B cell (primary cell): Measurements from ENCODE around the gene ENTHD1. TPM values are rescaled to one million over a fixed set of nuclear protein-coding genes. Genes with fewer than 3 reads are reported as not detected.

ENCODE experiments used
- ATAC-seq: fragments of 200-7000 bp; cut with Tn5 transposase; one replicate; pipeline ENCODE4 v1.10.0; 2021; ENCODE audit warnings: low read depth, mild to moderate bottlenecking, moderate number of reproducible peaks, moderate library complexity
- CTCF ChIA-PET: fragments of 350-600 bp; sonication (Branson Sonifier 250); formaldehyde crosslinking; loops from one replicate; lab custom pipeline; 2021; ENCODE audit warnings: antibody characterized with exemption, inconsistent platforms; lab: Charles Lee
- POLR2A ChIA-PET: fragments of 350-600 bp; sonication (Branson Sonifier 250); formaldehyde crosslinking; loops from one replicate; lab custom pipeline; 2021; ENCODE audit warnings: antibody characterized with exemption; lab: Charles Lee
- DNase-seq: peaks from one replicate; pipeline ENCODE4 v3.0.0; 2013
- H2AFZ ChIP-seq: 2 replicates; pipeline ENCODE4 v1.6.1; 2012; ENCODE audit warnings: mild to moderate bottlenecking, low read depth, low read length; ENCODE audit not compliant: insufficient read depth, poor library complexity, severe bottlenecking
- H3K27ac ChIP-seq, 2 donors: 1 replicate in 1 of 2; 2 replicates in 1 of 2; pipeline ENCODE4 v1.5.1; 2012 to 2013; ENCODE audit warnings: low read length in 2 of 2, mild to moderate bottlenecking in 2 of 2, moderate library complexity in 1 of 2
- H3K27me3 ChIP-seq, 4 experiments: fragments of 200-600 bp in 1 of 4; sonication (generic) in 1 of 4; replicated peaks in 1 of 4; 1 replicate in 2 of 4; 2 replicates in 2 of 4; pipeline versions ENCODE4 v1.6.1 to v1.7.0; 2013 to 2016; ENCODE audit warnings: low read length in 3 of 4, mild to moderate bottlenecking in 2 of 4, mixed read lengths in 1 of 4, moderate library complexity in 1 of 4; ENCODE audit not compliant: insufficient read depth in 4 of 4, control insufficient read depth in 3 of 4; ENCODE audit errors: control extremely low read depth in 1 of 4
- H3K36me3 ChIP-seq, 2 experiments: replicated peaks in 1 of 2; 1 replicate in 1 of 2; 2 replicates in 1 of 2; pipeline versions ENCODE4 v1.6.1 to v1.7.1; 2013; ENCODE audit warnings: low read length in 1 of 2; ENCODE audit not compliant: insufficient read depth in 2 of 2, control insufficient read depth in 1 of 2; ENCODE audit errors: control extremely low read depth in 1 of 2, extremely low read depth in 1 of 2
- H3K4me1 ChIP-seq, 2 donors: fragments of 200-600 bp in 1 of 2; sonication (generic) in 1 of 2; 1 replicate in 1 of 2; 2 replicates in 1 of 2; pipeline versions ENCODE4 v1.5.1 to v1.6.1; 2013 to 2017; ENCODE audit warnings: low read length in 2 of 2; ENCODE audit not compliant: control insufficient read depth in 2 of 2, insufficient read depth in 2 of 2
- H3K4me2 ChIP-seq: replicated peaks from 2 replicates; pipeline ENCODE3; 2012; ENCODE audit warnings: mild to moderate bottlenecking, low read depth, low read length; ENCODE audit not compliant: poor library complexity, severe bottlenecking
- H3K4me3 ChIP-seq, 5 experiments: fragments of 200-600 bp in 1 of 5; sonication (generic) in 1 of 5; 1 replicate in 3 of 5; 2 replicates in 2 of 5; pipeline versions ENCODE4 v1.5.1 to v1.7.0; 2011 to 2016; ENCODE audit warnings: low read length in 4 of 5, mild to moderate bottlenecking in 4 of 5, low read depth in 2 of 5, control low read depth in 1 of 5, moderate library complexity in 1 of 5; ENCODE audit not compliant: insufficient read depth in 1 of 5; ENCODE audit errors: control extremely low read depth in 1 of 5, extremely low read depth in 1 of 5
- H3K79me2 ChIP-seq: fragments of 200-600 bp; sonication (generic); one replicate; pipeline ENCODE4 v1.6.0; 2016; ENCODE audit warnings: low read length; ENCODE audit not compliant: control insufficient read depth, insufficient read depth
- H3K9ac ChIP-seq: fragments of 200-600 bp; sonication (generic); 2 replicates; pipeline ENCODE4 v1.6.1; 2017; ENCODE audit warnings: mild to moderate bottlenecking, low read length, moderate library complexity
- H3K9me3 ChIP-seq, 3 donors: one replicate each; pipeline versions ENCODE4 v1.6.1 to v1.7.1; 2013; ENCODE audit warnings: low read length in 2 of 3; ENCODE audit not compliant: control insufficient read depth in 2 of 3, insufficient read depth in 1 of 3; ENCODE audit errors: control extremely low read depth in 1 of 3
- H4K20me1 ChIP-seq: 2 replicates; pipeline ENCODE4 v1.6.0; 2012; ENCODE audit warnings: mild to moderate bottlenecking, low read length; ENCODE audit not compliant: insufficient read depth, control insufficient read depth, poor library complexity, severe bottlenecking
- H3K27ac Mint-ChIP-seq: one replicate; pipeline ENCODE4 v1.8.0; 2021; ENCODE audit warnings: mixed read lengths
- H3K27me3 Mint-ChIP-seq: one replicate; pipeline ENCODE4 v1.8.0; 2021; ENCODE audit warnings: mixed read lengths
- H3K4me1 Mint-ChIP-seq: one replicate; pipeline ENCODE4 v1.8.0; 2021; ENCODE audit warnings: mixed read lengths
- H3K4me3 Mint-ChIP-seq: one replicate; pipeline ENCODE4 v1.8.0; 2021; ENCODE audit warnings: mixed read lengths
- H3K9me3 Mint-ChIP-seq: one replicate; pipeline ENCODE4 v1.8.0; 2022; ENCODE audit warnings: mixed read lengths; ENCODE audit not compliant: insufficient read depth
- CTCF ChIP-seq: fragments of 200-600 bp; IDR thresholded peaks from one replicate; pipeline ENCODE4 v1.8.0; 2022; ENCODE audit warnings: antibody characterized with exemption, mild to moderate bottlenecking
- EZH2 ChIP-seq: IDR thresholded peaks from 2 replicates; pipeline ENCODE4 v1.6.1; 2012; ENCODE audit warnings: borderline replicate concordance, low read depth, mild to moderate bottlenecking, moderate library complexity, low read length; ENCODE audit not compliant: insufficient read depth, poor library complexity, severe bottlenecking
- WGBS: methylation state at CpG from one replicate; pipeline ENCODE4 v1.1.5; 2013; ENCODE audit warnings: missing lambda C conversion rate; ENCODE audit not compliant: insufficient coverage; 5-methylcytosine and 5-hydroxymethylcytosine counted together
- intact Hi-C: fragments of 100-400 bp; cut with micrococcal nuclease; formaldehyde crosslinking; loops from one replicate; pipeline ENCODE4 v1.10.0; 2022
- polyA plus RNA-seq: library from polyadenylated mRNA; depleted of rRNA; stranded (reverse); fragments of >200 nt; gene quantifications from 2 replicates; pipeline ENCODE4 v1.2.3, GENCODE V29; 2012
- total RNA-seq, 2 donors: library from RNA; stranded (reverse); fragments of 120-200 nt in 1 of 2; gene quantifications; 1 replicate in 1 of 2; 2 replicates in 1 of 2; pipeline versions ENCODE4 v1.2.3 to v1.2.4, GENCODE V29; 2013 to 2022

Gene ENTHD1
- total and polyA plus RNA-seq, 2 donors (not counting 1 experiment from before 2014, with no cell fraction given), result not detected

- Histone ChIP-seq H3K4me3 (no peak overlapping the region), H2AFZ (no peak overlapping the region), H3K9me3 (no peaks in the 10 kb centered on the region), H4K20me1 (peaks cover 3% of the 10 kb centered on the region), H3K79me2 (peaks cover 28% of the 10 kb centered on the region), H3K9ac (no peak overlapping the region), H3K27me3 (no peaks in the 10 kb centered on the region), H3K4me2 (peak overlapping the region; percentile 58), H3K4me1 (peaks cover 68 to 77% of the 10 kb centered on the region in 2 donors), H3K27ac (peak overlapping the region in 1 of 2 donors; percentile 69), H3K36me3 (no peaks in the 10 kb centered on the region)
- CTCF ChIA-PET, result interaction anchor here (0.8 to 2.6 kb wide), 14 partner anchors 10 to 396 kb away, joined by 3 to 14 read pairs (median 3); no protein-coding TSS in a partner anchor
- 87% methylated on average over 6 of the region's 7 CpGs for WGBS
- Mint-ChIP-seq H3K4me1 (peaks cover 56% of the 10 kb centered on the region), H3K27ac (peak overlapping the region; percentile 83), H3K9me3 (no peaks in the 10 kb centered on the region), H3K27me3 (no peaks in the 10 kb centered on the region), H3K4me3 (peak overlapping the region; percentile 67)
- peak; percentile 43 for DNase-seq
- no peak for ATAC-seq
- intact Hi-C loops, result loop anchor here (10.0 kb wide), 1 partner anchor 98 kb away; no protein-coding TSS in a partner anchor
- TF ChIP-seq CTCF, result peak; percentile 55
- TF ChIP-seq EZH2, result no peak
- POLR2A ChIA-PET, result interaction anchor here (0.6 kb wide), 2 partner anchors 9 to 16 kb away, joined by 3 to 4 read pairs; no protein-coding TSS in a partner anchor
These were observed 39.5 kb upstream of the ENTHD1 start for GRCh38 chr22:39932918-39933649.

GRCh38 chr22:39932166-39932565 lies 38.6 kb upstream of the ENTHD1 start:
- no CpG with 5 or more reads among the region's 2 CpGs for WGBS
- Mint-ChIP-seq H3K4me3 (no peak overlapping the region), H3K27ac (no peak overlapping the region), H3K9me3 (no peaks in the 10 kb centered on the region), H3K27me3 (no peaks in the 10 kb centered on the region), H3K4me1 (peaks cover 47% of the 10 kb centered on the region)
- Histone ChIP-seq H3K27ac (no peak overlapping the region), H4K20me1 (peaks cover 3% of the 10 kb centered on the region), H3K9me3 (no peaks in the 10 kb centered on the region), H3K79me2 (peaks cover 34% of the 10 kb centered on the region), H3K36me3 (peaks cover 1 to 3% of the 10 kb centered on the region in 2 experiments), H3K4me2 (no peak overlapping the region), H3K4me1 (peaks cover 59 to 71% of the 10 kb centered on the region in 2 donors), H2AFZ (no peak overlapping the region), H3K4me3 (no peak overlapping the region), H3K27me3 (no peaks in the 10 kb centered on the region), H3K9ac (no peak overlapping the region)
- TF ChIP-seq EZH2 (no peak), CTCF (no peak)
- POLR2A ChIA-PET, result no interaction called here
- CTCF ChIA-PET, result interaction anchor here (0.7 to 2.3 kb wide), 3 partner anchors 11 to 310 kb away, joined by 4 to 14 read pairs (median 5); no protein-coding TSS in a partner anchor
- intact Hi-C loops, result loop anchor here (10.0 kb wide), 1 partner anchor 97 kb away; no protein-coding TSS in a partner anchor
- ATAC-seq (no peak), DNase-seq (no peak)
